NOMO-1 (cell line): Measurements from ENCODE around the gene TNFRSF8.
"Not testable (repeated sequence)": the region's sequence is repeated elsewhere in the genome, so short reads cannot be mapped to it uniquely, and the experiment has no call there.

ENCODE experiments used
- DNase-seq, 2 experiments: peaks; one replicate each; lab custom pipeline; 2025; ENCODE audit not compliant: unreplicated experiment in 2 of 2; lab: John Stamatoyannopoulos, UW

The TNFRSF8 gene

GRCh38 chr1:12038356-12039163 lies 24.5 kb upstream of the TNFRSF8 start:
- DNase-seq, result no peak

GRCh38 chr1:12039164-12039525 lies 24.0 kb upstream of the TNFRSF8 start:
- DNase-seq, result no peak

GRCh38 chr1:12039824-12040456 lies 23.2 kb upstream of the TNFRSF8 start:
- DNase-seq, result not testable (repeated sequence)

- no peak for DNase-seq
Measured at GRCh38 chr1:12040457-12041051, 22.5 kb upstream of the TNFRSF8 start.

- not testable (repeated sequence) for DNase-seq
Measured at GRCh38 chr1:12044187-12044877, 18.8 kb upstream of the TNFRSF8 start.

- no peak for DNase-seq
Measured at GRCh38 chr1:12046749-12047119, 16.4 kb upstream of the TNFRSF8 start.

DNA sequence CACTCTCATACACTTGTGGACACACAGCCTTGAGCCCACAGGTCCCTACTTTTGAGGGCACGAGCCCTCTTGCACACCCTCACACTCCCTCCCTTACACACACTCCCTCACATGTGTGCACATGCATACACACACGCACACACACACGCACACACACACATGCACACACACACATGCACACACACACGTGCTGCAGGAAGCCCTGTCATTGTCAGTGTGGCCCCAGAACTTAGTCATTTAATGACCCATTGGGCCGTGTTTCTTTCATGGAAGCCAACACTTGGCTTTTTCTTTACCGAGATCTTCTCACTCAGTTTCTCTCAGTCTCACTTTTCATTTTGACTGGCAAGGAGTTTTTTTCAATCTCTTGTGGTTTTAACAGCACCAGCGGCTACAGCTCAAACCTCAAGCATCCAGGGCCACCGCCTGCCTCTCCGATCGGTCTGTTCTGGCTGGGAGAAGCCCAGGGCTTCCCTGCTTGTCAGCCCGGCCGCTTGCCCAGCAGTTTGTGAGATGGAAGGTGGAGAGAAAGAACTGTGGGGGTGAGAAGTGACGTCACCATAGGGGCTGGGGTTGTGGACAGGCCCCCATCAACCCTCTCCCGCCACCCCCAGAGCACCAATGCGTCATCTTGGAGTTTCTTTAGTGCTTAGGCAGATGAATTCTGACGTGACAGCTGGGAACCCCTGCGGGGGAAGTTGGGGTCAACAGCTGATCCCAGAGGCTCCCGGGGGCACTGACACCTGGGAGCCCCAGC lies 15.8 kb upstream of the TNFRSF8 start:
- no peak for DNase-seq

DNA sequence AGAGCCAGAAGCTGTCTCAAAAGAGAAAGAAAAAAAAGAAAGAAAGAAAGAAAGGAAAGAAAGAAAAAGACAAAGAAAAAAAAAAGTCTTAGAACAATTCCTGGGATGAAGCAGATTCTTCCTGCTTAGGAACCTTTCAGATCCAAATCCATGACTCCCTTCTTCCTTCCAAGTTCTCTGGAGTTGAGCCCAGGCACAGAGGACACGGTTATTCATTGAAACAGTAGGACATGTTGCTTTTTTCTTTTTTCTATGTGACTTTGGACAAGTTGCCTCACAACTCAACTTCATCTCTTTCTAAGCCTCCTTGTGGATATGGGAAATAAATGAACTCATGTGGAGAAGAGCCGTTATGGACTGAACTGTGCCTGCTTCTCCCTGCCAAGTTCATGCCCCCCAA lies 14.7 kb upstream of the TNFRSF8 start:
- no peak for DNase-seq

DNA sequence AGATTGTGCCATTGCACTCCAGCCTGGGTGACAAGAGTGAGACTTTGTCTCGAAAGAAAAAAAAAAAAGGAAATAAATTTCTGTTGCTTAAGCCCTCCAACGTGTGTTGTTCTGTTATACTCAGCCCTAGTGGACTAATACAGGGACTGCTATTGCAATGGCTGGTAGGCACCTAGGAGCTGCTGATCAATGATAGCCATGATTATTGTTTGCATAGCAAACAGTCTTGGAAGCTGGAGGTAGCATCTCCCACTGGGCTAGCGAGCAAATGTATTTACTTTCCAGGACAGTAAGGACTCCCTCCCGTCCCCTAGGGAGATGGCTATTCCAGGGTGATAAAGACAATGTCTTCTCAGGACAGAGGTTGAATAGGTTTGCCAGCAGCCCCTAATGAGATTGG lies 13.5 kb upstream of the TNFRSF8 start:
- peak; percentile 28 to 32 for DNase-seq

- no peak for DNase-seq
Measured at GRCh38 chr1:12051361-12051760, 11.7 kb upstream of the TNFRSF8 start.

DNA sequence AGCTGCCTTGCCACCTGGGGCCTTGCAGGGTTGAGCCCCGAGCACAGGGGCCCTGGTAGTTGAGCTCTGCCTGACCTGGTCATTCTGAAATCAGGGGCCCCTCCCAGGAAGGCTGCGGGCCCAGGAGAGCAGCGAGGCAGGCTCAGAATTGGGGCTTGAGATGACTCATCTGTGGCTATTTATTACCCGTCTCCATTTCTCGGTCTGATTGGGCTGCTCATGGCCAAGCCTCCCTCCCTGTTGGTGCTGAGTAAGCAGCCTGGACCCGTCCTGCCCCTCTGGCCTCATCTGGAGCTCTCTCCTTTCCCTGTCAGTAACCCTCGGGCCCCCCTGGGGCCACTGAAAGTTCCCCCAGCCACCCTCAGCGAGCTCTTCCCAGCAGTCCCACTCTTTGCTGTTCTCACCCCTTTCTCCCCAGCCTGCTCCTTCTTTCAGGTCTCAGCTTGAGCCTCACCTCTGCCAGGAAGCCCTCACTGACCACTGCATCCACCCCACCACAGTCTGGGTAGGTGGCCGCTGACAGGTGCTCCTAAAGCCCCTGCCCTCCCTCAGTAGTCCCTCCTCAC lies 11.0 kb upstream of the TNFRSF8 start:
- DNase-seq, result peak; percentile 79 to 85

GRCh38 chr1:12052997-12053686 lies 10.0 kb upstream of the TNFRSF8 start:
- DNase-seq, result no peak

DNA sequence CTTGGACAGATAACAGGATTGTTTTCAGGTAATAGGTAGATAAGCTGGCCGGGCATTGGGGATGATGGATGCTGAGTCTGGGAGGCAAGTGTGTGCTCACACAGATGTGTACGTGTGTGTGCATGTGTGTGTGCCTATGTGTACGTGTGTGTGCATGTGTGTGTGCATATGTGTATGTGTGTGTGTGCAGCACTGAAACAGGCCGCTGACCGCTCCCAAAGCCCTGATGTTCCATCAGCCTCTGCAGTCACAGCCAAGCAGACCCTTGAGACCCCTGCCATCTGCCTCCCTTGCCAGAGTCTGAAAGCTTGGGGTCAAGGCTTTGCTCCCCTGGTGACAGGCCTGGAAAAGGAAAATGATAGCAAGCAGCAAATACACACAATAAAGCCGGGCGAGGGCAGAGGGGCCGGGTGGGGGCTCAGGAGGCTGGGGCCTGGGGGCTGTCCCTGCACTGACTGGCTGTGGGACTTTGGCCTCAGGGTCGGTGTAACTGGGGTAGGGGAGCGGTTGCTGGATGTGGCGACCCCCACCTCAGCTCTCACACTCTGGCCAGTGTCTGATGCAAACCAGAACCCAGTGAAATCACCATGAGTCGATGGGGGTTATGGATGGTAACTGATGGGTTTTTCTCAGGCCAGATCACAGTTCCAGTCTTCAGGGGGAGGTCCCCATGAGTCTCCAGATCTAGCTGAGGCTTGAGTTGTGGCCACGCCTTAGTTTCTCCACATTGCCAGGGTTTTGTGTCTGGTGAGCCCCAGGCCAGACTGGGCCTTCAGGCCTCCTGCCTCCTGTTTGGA lies 9.2 kb upstream of the TNFRSF8 start:
- no peak for DNase-seq

- no peak for DNase-seq
Measured at GRCh38 chr1:12055259-12055658, 7.8 kb upstream of the TNFRSF8 start.

DNA sequence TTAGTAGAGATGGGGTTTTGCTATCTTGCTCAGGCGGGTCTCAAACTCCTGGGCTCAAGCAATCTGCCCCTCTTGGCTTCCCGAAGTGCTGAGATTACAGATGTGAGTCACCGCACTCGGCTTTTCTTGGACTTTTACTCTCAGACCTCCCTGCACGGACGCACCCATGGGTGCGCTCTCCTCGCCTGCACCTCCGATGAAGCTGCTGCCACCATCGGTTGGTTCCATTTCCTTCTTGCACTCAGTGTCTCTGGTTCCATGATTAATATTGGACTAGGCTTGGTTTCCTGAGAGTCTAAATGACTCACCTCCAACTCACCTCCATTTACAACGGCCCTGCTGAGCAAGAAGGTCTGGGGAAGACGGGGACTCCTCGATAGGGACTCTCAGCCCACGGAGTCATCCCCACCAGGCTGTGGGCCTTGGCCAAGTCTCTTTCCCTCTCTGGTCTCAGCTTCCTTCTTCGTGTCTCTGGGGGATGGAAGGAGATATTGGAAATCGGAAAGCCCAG lies 6.7 kb upstream of the TNFRSF8 start:
- DNase-seq, result no peak

GRCh38 chr1:12057382-12057781 lies 5.7 kb upstream of the TNFRSF8 start:
- no peak for DNase-seq

- no peak for DNase-seq
Measured at GRCh38 chr1:12057940-12058687, 5.0 kb upstream of the TNFRSF8 start.

DNA sequence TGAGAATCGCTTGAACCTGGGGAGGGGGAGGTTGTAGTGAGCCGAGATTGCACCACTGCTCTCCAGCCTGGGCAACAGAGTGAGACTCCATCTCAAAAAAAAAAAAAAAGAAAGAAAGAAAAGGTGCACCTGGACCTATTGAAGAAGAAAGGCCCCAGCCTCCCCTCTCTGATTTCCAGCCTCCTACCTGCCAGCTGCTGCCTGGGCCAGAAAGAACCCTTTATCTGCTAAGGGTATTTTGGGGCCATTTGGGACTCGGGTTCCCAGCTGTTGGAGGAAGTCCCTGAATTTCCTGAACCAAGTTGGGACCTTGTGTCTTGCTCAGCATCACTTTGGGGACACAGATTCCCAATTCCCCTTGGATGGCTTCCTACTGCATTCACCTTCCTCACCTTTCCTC lies 3.9 kb upstream of the TNFRSF8 start:
- DNase-seq, result no peak
